Measurements from ENCODE around the gene MAP3K19. TPM values are rescaled to one million over a fixed set of nuclear protein-coding genes. Genes with fewer than 3 reads are reported as not detected.

The MAP3K19 gene
- polyA plus RNA-seq, 1 experiment, result not detected

DNA sequence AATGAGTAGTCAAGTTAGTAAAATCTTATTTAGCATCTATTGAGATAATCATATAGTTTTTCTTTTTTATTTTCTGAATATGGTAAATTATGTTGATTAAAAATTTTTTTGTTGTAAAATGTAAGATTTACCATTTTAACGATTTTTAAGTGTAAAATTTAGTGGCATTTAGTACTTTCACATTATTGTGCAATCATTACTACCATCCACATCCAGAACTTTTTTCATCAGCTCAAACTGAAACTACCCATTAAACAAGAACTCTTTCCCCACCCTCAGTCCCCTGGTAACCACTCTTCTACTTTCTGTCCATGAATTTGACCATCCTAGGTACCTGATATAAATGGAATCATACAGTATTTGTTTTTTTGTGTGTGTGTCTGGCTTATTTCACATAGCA lies 16.0 kb upstream of the MAP3K19 start:
- POLR2A ChIA-PET, result no interaction called here
- CTCF ChIA-PET, result no interaction called here
- no peaks in the 10 kb centered on the region for H3K27me3 ChIP-seq (ENCODE audit: control insufficient read depth, insufficient read depth, low read length)
- DNase-seq (ENCODE audit: low read depth), result no peak
- TF ChIP-seq, protein P1, sequence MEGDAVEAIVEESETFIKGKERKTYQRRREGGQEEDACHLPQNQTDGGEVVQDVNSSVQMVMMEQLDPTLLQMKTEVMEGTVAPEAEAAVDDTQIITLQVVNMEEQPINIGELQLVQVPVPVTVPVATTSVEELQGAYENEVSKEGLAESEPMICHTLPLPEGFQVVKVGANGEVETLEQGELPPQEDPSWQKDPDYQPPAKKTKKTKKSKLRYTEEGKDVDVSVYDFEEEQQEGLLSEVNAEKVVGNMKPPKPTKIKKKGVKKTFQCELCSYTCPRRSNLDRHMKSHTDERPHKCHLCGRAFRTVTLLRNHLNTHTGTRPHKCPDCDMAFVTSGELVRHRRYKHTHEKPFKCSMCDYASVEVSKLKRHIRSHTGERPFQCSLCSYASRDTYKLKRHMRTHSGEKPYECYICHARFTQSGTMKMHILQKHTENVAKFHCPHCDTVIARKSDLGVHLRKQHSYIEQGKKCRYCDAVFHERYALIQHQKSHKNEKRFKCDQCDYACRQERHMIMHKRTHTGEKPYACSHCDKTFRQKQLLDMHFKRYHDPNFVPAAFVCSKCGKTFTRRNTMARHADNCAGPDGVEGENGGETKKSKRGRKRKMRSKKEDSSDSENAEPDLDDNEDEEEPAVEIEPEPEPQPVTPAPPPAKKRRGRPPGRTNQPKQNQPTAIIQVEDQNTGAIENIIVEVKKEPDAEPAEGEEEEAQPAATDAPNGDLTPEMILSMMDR (IDR thresholded peaks at IDR 0.05; ENCODE audit: insufficient read depth, low read depth, low read length), result no peak
- no peaks in the 10 kb centered on the region; the same call in 1 of the 2 replicates for H3K36me3 ChIP-seq (ENCODE audit: control insufficient read depth, insufficient read depth, low read length)
- H3K4me3 ChIP-seq (ENCODE audit: low read depth, low read length), result no peak overlapping the region

DNA sequence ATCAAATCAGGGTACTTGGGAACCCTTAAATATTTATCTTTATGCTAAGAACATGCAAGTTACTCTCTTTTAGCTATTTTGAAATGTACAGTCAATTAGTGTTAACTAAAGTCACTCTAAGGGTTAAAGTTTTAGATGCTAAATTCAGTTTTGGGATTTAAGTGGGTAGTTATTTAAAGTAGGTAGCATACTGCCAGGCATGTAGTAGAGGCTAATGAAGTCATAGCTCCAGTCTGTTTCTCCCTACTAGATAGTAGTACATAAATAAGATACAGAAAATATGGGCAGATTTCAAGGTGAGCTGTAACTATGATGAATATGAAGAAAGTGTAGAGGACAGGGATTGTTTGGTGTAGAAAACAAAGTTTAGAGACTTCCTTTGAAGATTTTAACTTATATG lies 12.3 kb upstream of the MAP3K19 start:
- ChIA-PET POLR2A (interaction anchor here (0.5 to 0.6 kb wide), 2 partner anchors 47 to 917 kb away, joined by 4 to 5 read pairs; no protein-coding TSS in a partner anchor), CTCF (no interaction called here)
- Histone ChIP-seq H3K4me3 (ENCODE audit: low read depth, low read length) (no peak overlapping the region), H3K36me3 (ENCODE audit: control insufficient read depth, insufficient read depth, low read length) (no peaks in the 10 kb centered on the region; the same call in 1 of the 2 replicates), H3K27me3 (ENCODE audit: control insufficient read depth, insufficient read depth, low read length) (no peaks in the 10 kb centered on the region)
- TF ChIP-seq, protein P1 (IDR thresholded peaks at IDR 0.05; ENCODE audit: insufficient read depth, low read depth, low read length), result no peak
- DNase-seq (ENCODE audit: low read depth), result no peak

DNA sequence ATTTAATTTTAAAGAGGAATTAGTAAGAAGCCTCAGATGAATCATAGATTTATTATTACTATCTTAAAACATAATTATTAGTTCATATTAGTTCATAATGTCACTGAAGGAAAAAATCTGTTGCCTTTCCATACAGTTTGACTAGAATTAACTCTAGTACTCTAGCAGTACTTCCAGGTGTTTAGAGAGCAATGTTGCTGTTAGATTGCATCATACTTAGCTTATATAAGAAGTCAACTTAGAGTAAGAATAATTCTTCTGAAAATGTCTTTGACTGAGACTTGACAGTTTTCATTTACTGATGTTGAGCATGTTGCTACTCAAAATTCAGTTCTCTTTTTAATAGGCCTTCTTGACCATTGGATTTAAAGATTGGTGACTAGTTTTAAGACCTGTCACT lies 9.5 kb upstream of the MAP3K19 start:
- ChIA-PET CTCF (no interaction called here), POLR2A (no interaction called here)
- no peak overlapping the region for H3K4me3 ChIP-seq (ENCODE audit: low read depth, low read length)
- TF ChIP-seq, protein P1 (IDR thresholded peaks at IDR 0.05; ENCODE audit: insufficient read depth, low read depth, low read length), result no peak
- H3K27me3 ChIP-seq (ENCODE audit: control insufficient read depth, insufficient read depth, low read length), result no peaks in the 10 kb centered on the region
- H3K36me3 ChIP-seq (ENCODE audit: control insufficient read depth, insufficient read depth, low read length), result no peaks in the 10 kb centered on the region; the same call in 1 of the 2 replicates
- DNase-seq (ENCODE audit: low read depth), result no peak

DNA sequence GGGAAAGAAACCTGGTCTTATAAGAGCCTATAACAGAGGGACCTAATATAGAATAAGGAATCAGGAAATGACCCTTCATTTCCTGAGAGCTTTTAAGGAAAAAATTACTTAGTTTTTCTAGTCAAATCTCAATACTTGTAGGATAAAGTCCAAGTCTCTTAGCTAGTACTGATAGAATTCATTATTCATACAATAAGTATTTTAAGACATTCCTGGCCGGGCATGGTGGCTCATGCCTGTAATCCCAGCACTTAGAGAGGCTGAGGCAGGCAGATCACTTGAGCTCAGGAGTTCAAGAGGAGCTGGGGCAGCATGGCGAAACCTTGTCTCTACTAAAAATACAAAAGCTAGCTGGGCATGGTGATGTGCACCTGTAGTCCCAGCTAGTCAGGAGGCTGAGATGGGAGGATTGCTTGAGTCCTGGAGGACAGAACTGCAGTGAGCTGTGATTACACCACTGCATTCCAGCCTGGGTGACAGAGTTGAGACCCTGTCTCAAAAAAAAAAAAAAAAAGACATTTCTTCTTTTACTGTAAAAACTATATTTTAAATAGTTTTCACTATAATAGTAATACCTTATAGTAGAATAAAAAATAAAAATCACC lies 8.0 kb upstream of the MAP3K19 start:
- Histone ChIP-seq H3K4me3 (ENCODE audit: low read depth, low read length) (no peak overlapping the region), H3K27me3 (ENCODE audit: control insufficient read depth, insufficient read depth, low read length) (no peaks in the 10 kb centered on the region), H3K36me3 (ENCODE audit: control insufficient read depth, insufficient read depth, low read length) (no peaks in the 10 kb centered on the region)
- ChIA-PET POLR2A (interaction anchor here (0.5 kb wide), 1 partner anchor 632 kb away, joined by 3 read pairs; no protein-coding TSS in a partner anchor), CTCF (no interaction called here)
- TF ChIP-seq, protein P1 (IDR thresholded peaks at IDR 0.05; ENCODE audit: insufficient read depth, low read depth, low read length), result no peak
- peak; percentile 59 for DNase-seq (ENCODE audit: low read depth)

DNA sequence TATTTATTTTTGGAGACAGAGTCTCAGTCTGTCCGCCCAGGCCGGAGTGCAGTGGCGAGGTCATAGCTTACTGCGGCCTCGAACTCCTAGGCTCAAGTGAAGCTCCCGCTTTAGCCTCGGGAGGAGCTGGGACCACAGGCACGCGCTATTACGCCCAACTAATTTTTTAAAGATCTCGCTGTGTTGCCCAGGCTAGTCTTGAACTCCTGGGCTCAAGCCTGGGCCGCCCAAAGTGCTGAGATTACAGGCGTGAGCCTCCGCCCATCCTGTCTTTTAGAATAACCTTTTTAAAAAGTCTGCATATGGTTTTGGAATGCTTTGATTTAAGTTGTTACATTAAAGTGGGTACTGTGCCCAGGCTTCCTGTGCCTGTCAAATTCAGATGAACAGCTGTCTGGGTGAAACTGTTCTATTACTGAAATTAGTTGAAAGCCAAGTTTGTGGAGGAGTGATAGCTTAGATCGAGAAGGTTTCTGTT lies 5.8 kb upstream of the MAP3K19 start:
- POLR2A ChIA-PET, result no interaction called here

More for the DNA sequence above, 5.8 kb upstream of the MAP3K19 start:
- no peaks in the 10 kb centered on the region for H3K36me3 ChIP-seq (ENCODE audit: control insufficient read depth, insufficient read depth, low read length)
- CTCF ChIA-PET, result interaction anchor here (1.0 kb wide), 1 partner anchor 48 kb away, joined by 3 read pairs; no protein-coding TSS in a partner anchor
- peak overlapping the region; percentile 98 for H3K4me3 ChIP-seq (ENCODE audit: low read depth, low read length)
- peaks cover 1% of the 10 kb centered on the region; the same call in 1 of the 2 replicates for H3K27me3 ChIP-seq (ENCODE audit: control insufficient read depth, insufficient read depth, low read length)
- TF ChIP-seq, protein P1 (IDR thresholded peaks at IDR 0.05; ENCODE audit: insufficient read depth, low read depth, low read length), result no peak
- no peak for DNase-seq (ENCODE audit: low read depth)

Data from BJ (cell line).